ENCODE measurements around the gene DAB1.
"Not testable (repeated sequence)": the region's sequence is repeated elsewhere in the genome, so short reads cannot be mapped to it uniquely, and the experiment has no call there.

DAB1 gene

GRCh38 chr1:57269630-57270225 is 154.1 kb downstream of the DAB1 start:
- DNase-seq = no peak

GRCh38 chr1:57265104-57265503 is 158.8 kb downstream of the DAB1 start:
- DNase-seq = no peak

- no peak for DNase-seq
Measured at GRCh38 chr1:57262472-57262871, 161.4 kb downstream of the DAB1 start.

- DNase-seq = no peak
Measured at GRCh38 chr1:57258557-57259325, 165.1 kb downstream of the DAB1 start.

- no peak for DNase-seq
Measured at GRCh38 chr1:57255945-57256344, 167.9 kb downstream of the DAB1 start.

- DNase-seq = no peak
Measured at GRCh38 chr1:57254022-57254421, 169.8 kb downstream of the DAB1 start.

- no peak for DNase-seq
Measured at GRCh38 chr1:57252597-57253294, 171.1 kb downstream of the DAB1 start.

- no peak for DNase-seq
Measured at GRCh38 chr1:57250021-57250420, 173.8 kb downstream of the DAB1 start.

GRCh38 chr1:57249511-57249910 is 174.3 kb downstream of the DAB1 start:
- DNase-seq = no peak

- DNase-seq = no peak
Measured at GRCh38 chr1:57248830-57249229, 175.0 kb downstream of the DAB1 start.

- no peak for DNase-seq
Measured at GRCh38 chr1:57238233-57238781, 185.6 kb downstream of the DAB1 start.

- no peak for DNase-seq
Measured at GRCh38 chr1:57235730-57236510, 187.9 kb downstream of the DAB1 start.

GRCh38 chr1:57234459-57234858 is 189.4 kb downstream of the DAB1 start:
- no peak for DNase-seq

- no peak for DNase-seq
Measured at GRCh38 chr1:57232500-57232899, 191.4 kb downstream of the DAB1 start.

- DNase-seq = no peak
Measured at GRCh38 chr1:57229998-57230397, 193.9 kb downstream of the DAB1 start.

- no peak for DNase-seq
Measured at GRCh38 chr1:57229076-57229475, 194.8 kb downstream of the DAB1 start.

- no peak for DNase-seq
Measured at GRCh38 chr1:57222801-57223200, 201.1 kb downstream of the DAB1 start.

- no peak for DNase-seq
Measured at GRCh38 chr1:57222307-57222706, 201.6 kb downstream of the DAB1 start.

GRCh38 chr1:57220905-57221304 is 203.0 kb downstream of the DAB1 start:
- DNase-seq = not testable (repeated sequence)

- DNase-seq = no peak
Measured at GRCh38 chr1:57218487-57219079, 205.3 kb downstream of the DAB1 start.

- no peak for DNase-seq
Measured at GRCh38 chr1:57217905-57218304, 206.0 kb downstream of the DAB1 start.

GRCh38 chr1:57214951-57215575 is 208.8 kb downstream of the DAB1 start:
- DNase-seq = no peak
